Body of pancreas (tissue), 4 donors: ENCODE data around the gene ANKRD18B.
"Not testable (repeated sequence)": the region's sequence is repeated elsewhere in the genome, so short reads cannot be mapped to it uniquely, and the experiment has no call there.

ENCODE experiments used
- CTCF ChIP-seq, 7 experiments: fragments of 450-650 bp in 4 of 7; fragments of 200-600 bp in 3 of 7; sonication (generic) in 3 of 7; IDR thresholded peaks; one replicate each; pipeline ENCODE4 v1.5.1; 2016 to 2019; ENCODE audit warnings: antibody characterized with exemption in 7 of 7
- POLR2A ChIP-seq, 3 donors: fragments of 450-650 bp; IDR thresholded peaks; one replicate each; pipeline ENCODE4 v1.6.1; 2016; ENCODE audit warnings: antibody characterized with exemption in 3 of 3, mild to moderate bottlenecking in 2 of 3

- TF ChIP-seq CTCF, POLR2A (IDR thresholded peaks at IDR 0.05): not testable (repeated sequence)
Measured at GRCh38 chr9:33493819-33494218, 30.2 kb upstream of the ANKRD18B start.
